Measurements from ENCODE around the gene SERPINA7. TPM values are rescaled to one million over a fixed set of nuclear protein-coding genes. Genes with fewer than 3 reads are reported as not detected.

The SERPINA7 gene
- polyA plus RNA-seq, 1 donor from 2014 or later, result not detected

- H3K4me2 ChIP-seq (ENCODE audit: low read length), result no peak overlapping the region
Measured at GRCh38 chrX:106007815-106008214, 30.7 kb downstream of the SERPINA7 start.

GRCh38 chrX:106005684-106006083, 32.8 kb downstream of the SERPINA7 start:
- H3K9me2 ChIP-seq (ENCODE audit: insufficient read depth, low read length), result no peaks in the 10 kb centered on the region
- H3K4me3 ChIP-seq (ENCODE audit: low read length), result no peak overlapping the region
- H3K27me3 ChIP-seq (ENCODE audit: insufficient read depth, low read depth, low read length), result no peaks in the 10 kb centered on the region
- H3K27ac ChIP-seq (ENCODE audit: low read length), result no peak overlapping the region
- no peaks in the 10 kb centered on the region for H3K9me3 ChIP-seq (ENCODE audit: low read length)
- H3K36me3 ChIP-seq (ENCODE audit: insufficient read depth, low read length), result no peaks in the 10 kb centered on the region
- no peak overlapping the region for H3K4me2 ChIP-seq (ENCODE audit: low read length)
- H3F3A ChIP-seq (ENCODE audit: insufficient read depth, low read length, poor library complexity, severe bottlenecking), result no peaks in the 10 kb centered on the region
- H4K20me1 ChIP-seq (ENCODE audit: insufficient read depth), result no peaks in the 10 kb centered on the region
- H2AFZ ChIP-seq (ENCODE audit: low read depth, low read length), result no peak overlapping the region
- H3K79me2 ChIP-seq (replicated peaks; ENCODE audit: insufficient read depth, low read length), result no peaks in the 10 kb centered on the region
- H3K9ac ChIP-seq (ENCODE audit: low read length), result no peak overlapping the region
- TF ChIP-seq EZH2 (IDR thresholded peaks at IDR 0.05; ENCODE audit: borderline replicate concordance, insufficient read depth, low read length, poor library complexity, severe bottlenecking), result no peak
- no peak for TF ChIP-seq SMC3 (conservative IDR thresholded peaks at IDR 0.05; ENCODE audit: poor library complexity)
- TF ChIP-seq EP300 (conservative IDR thresholded peaks at IDR 0.05; ENCODE audit: poor library complexity, severe bottlenecking), result no peak
- no peak for TF ChIP-seq RAD21 (conservative IDR thresholded peaks at IDR 0.05)
- TF ChIP-seq TAF1 (IDR thresholded peaks at IDR 0.05; ENCODE audit: low read depth), result no peak
- TF ChIP-seq CTCF (IDR thresholded peaks at IDR 0.05; ENCODE audit: poor library complexity, severe bottlenecking), result no peak
- TF ChIP-seq MXI1 (conservative IDR thresholded peaks at IDR 0.05; ENCODE audit: poor library complexity, severe bottlenecking), result no peak
- TF ChIP-seq POLR2AphosphoS5 (IDR thresholded peaks at IDR 0.05), result no peak

More at GRCh38 chrX:106007815-106008214, 30.7 kb downstream of the SERPINA7 start:
- H3K36me3 ChIP-seq (ENCODE audit: insufficient read depth, low read length), result no peaks in the 10 kb centered on the region
- no peak overlapping the region for H3K4me3 ChIP-seq (ENCODE audit: low read length)
- H2AFZ ChIP-seq (ENCODE audit: low read depth, low read length), result no peak overlapping the region
- H3F3A ChIP-seq (ENCODE audit: insufficient read depth, low read length, poor library complexity, severe bottlenecking), result no peaks in the 10 kb centered on the region
- no peaks in the 10 kb centered on the region for H3K9me2 ChIP-seq (ENCODE audit: insufficient read depth, low read length)
- no peaks in the 10 kb centered on the region for H4K20me1 ChIP-seq (ENCODE audit: insufficient read depth)
- TF ChIP-seq REST (IDR thresholded peaks at IDR 0.05; ENCODE audit: borderline replicate concordance) (no peak), SMC3 (conservative IDR thresholded peaks at IDR 0.05; ENCODE audit: poor library complexity) (no peak), RAD21 (conservative IDR thresholded peaks at IDR 0.05) (no peak), CTCF (IDR thresholded peaks at IDR 0.05; ENCODE audit: poor library complexity, severe bottlenecking) (no peak), POLR2AphosphoS5 (IDR thresholded peaks at IDR 0.05) (no peak), TAF1 (IDR thresholded peaks at IDR 0.05; ENCODE audit: low read depth) (no peak), EP300 (conservative IDR thresholded peaks at IDR 0.05; ENCODE audit: poor library complexity, severe bottlenecking) (no peak), EZH2 (IDR thresholded peaks at IDR 0.05; ENCODE audit: borderline replicate concordance, insufficient read depth, low read length, poor library complexity, severe bottlenecking) (no peak), MXI1 (conservative IDR thresholded peaks at IDR 0.05; ENCODE audit: poor library complexity, severe bottlenecking) (no peak)
- H3K27ac ChIP-seq (ENCODE audit: low read length), result no peak overlapping the region
- no peak overlapping the region for H3K9ac ChIP-seq (ENCODE audit: low read length)
- H3K27me3 ChIP-seq (ENCODE audit: insufficient read depth, low read depth, low read length), result no peaks in the 10 kb centered on the region
- H3K79me2 ChIP-seq (replicated peaks; ENCODE audit: insufficient read depth, low read length), result no peaks in the 10 kb centered on the region
- no peaks in the 10 kb centered on the region for H3K9me3 ChIP-seq (ENCODE audit: low read length)

Data from neural cell (in vitro differentiated cells).